GM23338 (cell line): ENCODE results near the gene B3GALNT1. TPM values are rescaled to one million over a fixed set of nuclear protein-coding genes. Genes with fewer than 3 reads are reported as not detected.

Source experiments
- ATAC-seq: fragments of 200-7000 bp; cut with Tn5 transposase; 3 replicates; pipeline ENCODE4 v1.9.1; 2020
- DNase-seq: peaks from one replicate; pipeline ENCODE4 v3.0.0-alpha.2; 2015; ENCODE audit warnings: low spot score
- H2AFZ ChIP-seq: fragments of 200-600 bp; sonication (generic); 2 replicates; pipeline ENCODE4 v1.8.0; 2016; ENCODE audit warnings: antibody characterized with exemption, mild to moderate bottlenecking, moderate library complexity
- H3F3A ChIP-seq: fragments of 200-600 bp; sonication (generic); replicated peaks from 2 replicates; pipeline ENCODE4 v1.8.0; 2017; ENCODE audit warnings: antibody characterized with exemption, mixed run types, low read depth
- H3K27ac ChIP-seq: fragments of 200-600 bp; sonication (generic); 2 replicates; pipeline ENCODE4 v1.6.1; 2016; ENCODE audit warnings: low read depth
- H3K27me3 ChIP-seq: fragments of 200-600 bp; sonication (generic); 2 replicates; pipeline ENCODE4 v1.8.0; 2016; ENCODE audit warnings: mild to moderate bottlenecking, mixed run types, moderate library complexity; ENCODE audit not compliant: insufficient read depth
- H3K36me3 ChIP-seq: fragments of 200-600 bp; sonication (generic); 2 replicates; pipeline ENCODE4 v1.8.0; 2016; ENCODE audit warnings: mild to moderate bottlenecking; ENCODE audit not compliant: insufficient read depth
- H3K4me1 ChIP-seq: fragments of 200-600 bp; sonication (generic); 2 replicates; pipeline ENCODE4 v1.8.0; 2016; ENCODE audit warnings: mild to moderate bottlenecking, moderate library complexity; ENCODE audit not compliant: insufficient read depth
- H3K4me2 ChIP-seq: fragments of 200-600 bp; sonication (generic); 2 replicates; pipeline ENCODE4 v1.7.1; 2017; ENCODE audit warnings: mixed run types
- H3K4me3 ChIP-seq: fragments of 200-600 bp; sonication (generic); 2 replicates; pipeline ENCODE4 v1.6.1; 2016; ENCODE audit warnings: mixed run types
- H3K79me2 ChIP-seq: fragments of 200-600 bp; sonication (generic); replicated peaks from 2 replicates; pipeline ENCODE4 v1.8.0; 2017; ENCODE audit warnings: mild to moderate bottlenecking; ENCODE audit not compliant: insufficient read depth
- H3K9me2 ChIP-seq: fragments of 200-600 bp; sonication (generic); 2 replicates; pipeline ENCODE4 v1.8.0; 2017; ENCODE audit not compliant: insufficient read depth
- H4K20me1 ChIP-seq: fragments of 200-600 bp; sonication (generic); replicated peaks from 2 replicates; pipeline ENCODE4 v1.8.0; 2017; ENCODE audit warnings: mild to moderate bottlenecking; ENCODE audit not compliant: insufficient read depth
- H3K27ac Mint-ChIP-seq: 2 replicates; pipeline ENCODE4 v1.8.0; 2020; ENCODE audit warnings: inconsistent platforms, mild to moderate bottlenecking, moderate library complexity, mixed read lengths
- H3K27me3 Mint-ChIP-seq: 3 replicates; pipeline ENCODE4 v1.8.0; 2022; ENCODE audit warnings: low read depth, mild to moderate bottlenecking, moderate library complexity, mixed read lengths, inconsistent platforms; ENCODE audit not compliant: insufficient read depth, poor library complexity
- H3K36me3 Mint-ChIP-seq: 3 replicates; pipeline ENCODE4 v1.8.0; 2021; ENCODE audit warnings: low read depth, mild to moderate bottlenecking, inconsistent platforms, moderate library complexity, mixed read lengths
- H3K4me1 Mint-ChIP-seq: 3 replicates; pipeline ENCODE4 v1.8.0; 2020; ENCODE audit warnings: mild to moderate bottlenecking, inconsistent platforms, mixed read lengths
- H3K4me3 Mint-ChIP-seq: 3 replicates; pipeline ENCODE4 v1.8.0; 2021; ENCODE audit warnings: moderate library complexity, mild to moderate bottlenecking, inconsistent platforms, mixed read lengths
- H3K9me3 Mint-ChIP-seq: 3 replicates; pipeline ENCODE4 v1.8.0; 2020; ENCODE audit warnings: moderate library complexity, mild to moderate bottlenecking, inconsistent platforms, mixed read lengths
- CREB1 ChIP-seq: fragments of 250-450 bp; sonication (Bioruptor Pico); IDR thresholded peaks from 2 replicates; pipeline ENCODE4 v1.5.0; 2020; ENCODE audit warnings: low read depth, mild to moderate bottlenecking, moderate library complexity
- CTCF ChIP-seq, 2 experiments: fragments of 200-600 bp in 1 of 2; sonication (generic) in 1 of 2; conservative IDR thresholded peaks; 2 replicates each; pipeline versions ENCODE4 v1.5.1 to v1.6.1; 2016 to 2017; ENCODE audit warnings: antibody characterized with exemption in 2 of 2, low read depth in 2 of 2, mild to moderate bottlenecking in 2 of 2, moderate library complexity in 1 of 2
- ETS1 ChIP-seq: IDR thresholded peaks from 2 replicates; pipeline ENCODE4 v1.6.1; 2016; ENCODE audit warnings: antibody characterized with exemption
- EZH2 ChIP-seq: fragments of 200-600 bp; sonication (generic); IDR thresholded peaks from one replicate; pipeline ENCODE4 v1.8.0; 2017; ENCODE audit warnings: antibody characterized with exemption, mild to moderate bottlenecking, low read depth; ENCODE audit not compliant: unreplicated experiment
- EZH2phosphoT487 ChIP-seq: fragments of 200-600 bp; sonication (generic); IDR thresholded peaks from one replicate; pipeline ENCODE4 v1.8.1; 2018; ENCODE audit warnings: antibody characterized with exemption; ENCODE audit not compliant: unreplicated experiment
- JUNB ChIP-seq: IDR thresholded peaks from one replicate; pipeline ENCODE4 v1.6.1; 2016; ENCODE audit warnings: antibody characterized with exemption; ENCODE audit not compliant: unreplicated experiment
- NANOG ChIP-seq: IDR thresholded peaks from 2 replicates; pipeline ENCODE4 v1.6.1; 2016; ENCODE audit warnings: antibody characterized with exemption, borderline replicate concordance
- POLR2AphosphoS5 ChIP-seq: IDR thresholded peaks from 2 replicates; pipeline ENCODE4 v1.6.1; 2016; ENCODE audit warnings: antibody characterized with exemption, low read depth
- REST ChIP-seq: IDR thresholded peaks from one replicate; pipeline ENCODE4 v1.6.1; 2018; ENCODE audit warnings: antibody characterized with exemption; ENCODE audit not compliant: unreplicated experiment
- STAT1 ChIP-seq: IDR thresholded peaks from one replicate; pipeline ENCODE4 v1.6.1; 2016; ENCODE audit warnings: antibody characterized with exemption; ENCODE audit not compliant: unreplicated experiment
- ZNF114 ChIP-seq: fragments of 250-450 bp; sonication (Bioruptor Pico); IDR thresholded peaks from 2 replicates; pipeline ENCODE4 v1.5.0; 2020; ENCODE audit warnings: mild to moderate bottlenecking, moderate library complexity
- ZNF331 ChIP-seq: fragments of 250-450 bp; sonication (Bioruptor Pico); IDR thresholded peaks from 2 replicates; pipeline ENCODE4 v1.5.0; 2020; ENCODE audit warnings: low read depth, mild to moderate bottlenecking, moderate library complexity
- polyA plus RNA-seq: library from polyadenylated mRNA; unstranded; fragments of >200 nt; fragmentation: Nextera tagmentation; extraction: Ambion mirVana; gene quantifications from 2 replicates; pipeline ENCODE4 v1.2.1, GENCODE V29; 2016
- total RNA-seq: library from RNA; depleted of rRNA; stranded (reverse); fragments of >200 nt; shearing (Covaris generic); gene quantifications from 2 replicates; pipeline ENCODE4 v1.2.3, GENCODE V29; 2014

Gene B3GALNT1
- total and polyA plus RNA-seq, 2 experiments from 2014 or later, result 3.3 to 5.9 TPM

DNA sequence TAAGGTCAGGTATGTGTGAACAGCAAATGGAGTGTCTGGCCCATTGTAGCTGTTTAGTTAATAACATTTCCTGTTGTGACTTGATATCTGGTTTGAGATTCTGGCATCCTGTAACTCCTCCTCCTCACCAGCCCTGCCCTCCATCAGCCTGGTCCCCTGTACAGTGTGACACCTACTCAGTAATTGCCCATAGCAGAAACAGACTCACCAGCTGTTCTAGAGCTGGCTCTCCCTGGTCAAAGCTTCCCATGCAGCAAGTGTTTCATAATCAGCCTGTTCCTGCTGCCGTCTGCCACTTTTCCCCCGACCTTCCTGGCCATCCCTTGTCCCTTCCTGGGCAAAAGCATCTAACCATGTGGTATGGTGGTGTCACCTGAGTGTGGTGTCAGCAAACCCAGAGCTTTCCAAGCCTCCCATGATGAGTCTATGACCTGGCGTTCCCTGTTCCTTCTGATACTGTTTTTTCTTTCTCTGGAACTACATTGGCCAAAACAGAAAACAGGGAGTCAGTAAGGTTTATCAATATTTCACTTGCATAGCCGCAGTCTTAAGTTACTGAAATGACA, 55.4 kb downstream of the B3GALNT1 start (continued):
- TF ChIP-seq ETS1, result no peak
- TF ChIP-seq REST, result no peak
- no peak for TF ChIP-seq CTCF (conservative IDR thresholded peaks at IDR 0.05; ENCODE audit: low read depth in 2 of 2)

- Histone ChIP-seq H3K27ac (no peak overlapping the region), H3K4me2 (no peak overlapping the region), H3K9me2 (peaks cover 5% of the 10 kb centered on the region; the same call in 1 of the 2 replicates), H3K27me3 (no peaks in the 10 kb centered on the region), H4K20me1 (no peaks in the 10 kb centered on the region), H3K4me3 (no peak overlapping the region), H3F3A (no peaks in the 10 kb centered on the region), H3K36me3 (no peaks in the 10 kb centered on the region), H3K79me2 (no peaks in the 10 kb centered on the region), H2AFZ (no peak overlapping the region), H3K4me1 (peaks cover 8% of the 10 kb centered on the region; the same call in 1 of the 2 replicates)
- Mint-ChIP-seq H3K36me3 (peaks cover 19% of the 10 kb centered on the region; the same call in 2 of the 3 replicates), H3K9me3 (peaks cover 16% of the 10 kb centered on the region; the same call in 2 of the 3 replicates), H3K27me3 (peaks cover 7% of the 10 kb centered on the region), H3K4me3 (no peak overlapping the region), H3K4me1 (peaks cover 13% of the 10 kb centered on the region; the same call in 2 of the 3 replicates), H3K27ac (no peak overlapping the region)
- ATAC-seq, result no peak
- DNase-seq, result no peak
- TF ChIP-seq POLR2AphosphoS5, result no peak
- no peak for TF ChIP-seq CTCF (conservative IDR thresholded peaks at IDR 0.05; ENCODE audit: low read depth in 2 of 2)
- no peak for TF ChIP-seq REST
- TF ChIP-seq ZNF114 (CRISPR knock-in tag), result no peak
- no peak for TF ChIP-seq NANOG
- no peak for TF ChIP-seq STAT1
- no peak for TF ChIP-seq EZH2phosphoT487
- no peak for TF ChIP-seq JUNB
- TF ChIP-seq ETS1, result no peak
- TF ChIP-seq EZH2, result no peak
- no peak for TF ChIP-seq ZNF331 (CRISPR knock-in tag)
- no peak for TF ChIP-seq CREB1 (CRISPR knock-in tag)
These were observed 61.7 kb downstream of the B3GALNT1 start for GRCh38 chr3:161043336-161044035.
